ENCODE measurements around the gene HM13.
"Not testable (repeated sequence)": the region's sequence is repeated elsewhere in the genome, so short reads cannot be mapped to it uniquely, and the experiment has no call there.

The HM13 gene

DNA sequence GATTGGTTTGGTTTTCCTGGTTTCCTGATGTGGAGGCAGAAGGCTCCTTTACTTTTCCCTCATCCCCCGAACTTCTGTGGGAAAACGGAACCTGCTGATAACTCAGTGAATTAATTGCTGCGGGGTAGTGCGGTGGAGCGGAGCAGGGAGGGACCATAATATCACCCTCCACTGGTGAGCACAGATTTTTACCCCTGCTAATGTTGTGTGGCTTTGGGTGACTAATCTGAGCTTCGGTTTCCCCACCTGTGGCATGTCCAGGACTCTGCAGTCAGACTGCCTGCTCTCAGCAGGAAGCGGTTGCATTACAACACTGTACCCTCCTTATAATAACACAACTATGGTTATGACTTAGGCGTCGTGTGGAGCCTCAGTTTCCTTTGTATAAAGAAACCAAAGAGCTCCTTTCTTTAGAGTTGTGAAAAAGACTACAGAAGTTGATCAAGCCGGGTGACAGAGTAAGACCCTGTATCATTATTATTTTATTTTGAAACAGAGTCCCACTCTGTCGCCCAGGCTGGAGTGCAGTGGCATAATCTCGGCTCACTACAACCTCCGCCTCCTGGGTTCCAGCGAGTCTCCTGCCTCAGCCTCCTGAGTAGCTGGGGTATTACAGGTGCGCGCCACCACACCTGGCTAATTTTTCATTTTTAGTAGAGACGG, 88.7 kb downstream of the HM13 start:
- Mint-ChIP-seq H3K9me3 (no peaks in the 10 kb centered on the region), H3K4me3 (peak overlapping the region; percentile 33), H3K27ac (no peak overlapping the region), H3K4me1 (peaks cover 33% of the 10 kb centered on the region), H3K27me3 (peaks cover 75% of the 10 kb centered on the region), H3K36me3 (peaks cover 1% of the 10 kb centered on the region)
- peak; percentile 42 for DNase-seq
- CTCF ChIA-PET: interaction anchor here (0.5 to 18.2 kb wide), 5 partner anchors 10 to 121 kb away, joined by 3 to 853 read pairs (median 7); no protein-coding TSS in a partner anchor

DNA sequence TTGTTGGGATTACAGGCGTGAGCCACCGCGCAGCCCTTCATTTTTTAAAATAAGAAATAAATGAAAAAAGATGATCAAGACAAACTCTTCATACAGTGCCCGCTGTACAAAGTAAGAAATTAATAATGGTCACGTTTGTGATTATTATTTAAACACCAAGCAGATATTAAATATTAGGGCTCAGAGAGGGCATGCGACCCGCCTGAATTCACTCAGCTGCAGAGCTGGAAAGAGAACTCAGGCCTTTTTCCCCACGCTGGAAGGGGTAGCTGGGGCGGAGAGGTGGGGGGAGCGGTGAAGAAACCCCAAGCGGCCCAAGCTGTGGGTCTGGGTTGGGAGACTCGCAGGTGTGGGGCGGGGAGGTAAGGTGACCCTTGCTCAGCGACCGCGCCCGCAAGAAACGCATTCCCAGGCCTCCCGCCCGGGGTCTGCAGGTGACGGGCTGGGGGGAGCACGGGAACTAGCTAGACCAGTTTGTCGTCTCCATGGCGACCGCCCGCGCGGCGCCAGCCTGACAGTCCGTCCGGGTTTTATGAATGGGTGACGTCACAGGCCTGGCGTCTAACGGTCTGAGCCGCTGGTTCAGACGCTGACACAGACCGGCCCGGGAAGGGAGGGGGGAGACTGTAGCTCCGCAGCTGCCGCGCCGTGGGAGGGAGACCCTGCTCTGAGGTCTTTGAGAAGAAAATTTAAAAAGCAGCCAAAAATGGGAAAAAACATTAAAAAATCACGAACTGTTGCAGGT, 89.8 kb downstream of the HM13 start:
- H3K27me3 Mint-ChIP-seq: peaks cover 85% of the 10 kb centered on the region
- H3K9me3 Mint-ChIP-seq: no peaks in the 10 kb centered on the region
- peaks cover 1% of the 10 kb centered on the region for H3K36me3 Mint-ChIP-seq

DNA sequence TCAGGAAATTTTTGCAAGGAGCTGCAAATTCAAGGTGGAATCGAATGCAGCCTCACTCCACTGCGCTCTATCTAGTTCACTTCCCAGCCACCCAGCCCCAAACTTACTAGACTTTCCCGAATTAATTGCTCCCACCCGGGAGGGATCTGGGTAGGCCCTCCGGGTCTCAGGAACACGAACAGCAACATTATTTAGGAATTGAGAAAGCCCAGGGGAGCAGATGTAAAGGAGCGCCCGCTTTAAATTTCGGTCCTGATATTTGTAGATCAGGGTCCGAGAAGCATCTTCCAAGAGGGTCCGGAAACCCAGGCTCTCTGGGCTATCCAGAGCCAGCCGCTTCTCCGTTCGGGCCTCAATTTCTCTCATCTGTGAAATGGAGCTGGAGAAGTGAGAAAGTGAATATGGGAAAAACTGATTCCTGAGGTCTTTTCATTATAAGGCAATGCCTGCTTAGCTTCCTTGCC, 90.4 kb downstream of the HM13 start:
- Mint-ChIP-seq H3K4me1 (peaks cover 33% of the 10 kb centered on the region), H3K27ac (peak overlapping the region; percentile 33), H3K9me3 (no peaks in the 10 kb centered on the region), H3K4me3 (peak overlapping the region; percentile 88), H3K36me3 (peaks cover 1% of the 10 kb centered on the region), H3K27me3 (peaks cover 90% of the 10 kb centered on the region)
- CTCF ChIA-PET: interaction anchor here (0.8 to 18.2 kb wide), 4 partner anchors 8 to 116 kb away, joined by 3 to 853 read pairs (median 18); no protein-coding TSS in a partner anchor
- no peak for DNase-seq

More for the DNA sequence above, 89.8 kb downstream of the HM13 start:
- DNase-seq: peak; percentile 86
- Mint-ChIP-seq H3K4me3 (peak overlapping the region; percentile 88), H3K4me1 (peaks cover 33% of the 10 kb centered on the region), H3K27ac (peak overlapping the region; percentile 33)
- CTCF ChIA-PET: interaction anchor here (3.0 to 18.2 kb wide), 2 partner anchors 9 to 38 kb away, joined by 32 to 853 read pairs; no protein-coding TSS in a partner anchor

DNA sequence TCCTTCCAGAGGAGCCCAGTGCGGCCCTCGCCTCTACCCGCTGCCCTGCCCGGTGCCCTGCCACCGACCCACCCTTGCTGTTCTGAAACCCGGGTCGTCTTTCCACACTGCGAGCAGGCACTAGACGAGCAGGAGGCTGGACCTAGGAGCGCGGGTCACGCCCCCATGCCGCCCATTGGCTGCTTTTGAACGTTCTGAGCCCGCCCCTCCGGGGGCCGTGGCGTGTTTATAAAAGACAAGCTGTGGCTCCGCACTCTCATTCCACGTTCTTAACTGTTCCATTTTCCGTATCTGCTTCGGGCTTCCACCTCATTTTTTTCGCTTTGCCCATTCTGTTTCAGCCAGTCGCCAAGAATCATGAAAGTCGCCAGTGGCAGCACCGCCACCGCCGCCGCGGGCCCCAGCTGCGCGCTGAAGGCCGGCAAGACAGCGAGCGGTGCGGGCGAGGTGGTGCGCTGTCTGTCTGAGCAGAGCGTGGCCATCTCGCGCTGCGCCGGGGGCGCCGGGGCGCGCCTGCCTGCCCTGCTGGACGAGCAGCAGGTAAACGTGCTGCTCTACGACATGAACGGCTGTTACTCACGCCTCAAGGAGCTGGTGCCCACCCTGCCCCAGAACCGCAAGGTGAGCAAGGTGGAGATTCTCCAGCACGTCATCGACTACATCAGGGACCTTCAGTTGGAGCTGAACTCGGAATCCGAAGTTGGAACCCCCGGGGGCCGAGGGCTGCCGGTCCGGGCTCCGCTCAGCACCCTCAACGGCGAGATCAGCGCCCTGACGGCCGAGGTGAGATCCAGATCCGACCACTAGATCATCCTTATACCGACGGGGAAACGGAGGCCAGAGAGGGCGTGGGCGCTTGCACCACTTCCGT, 91.0 kb downstream of the HM13 start, which contains the start of gene ID1:
Gene ID1 (plus strand): TSS at position 259 of the 871 bp plus-strand sequence. CDS start 99 bp downstream, at position 358.
- Mint-ChIP-seq H3K27me3 (peaks cover 95% of the 10 kb centered on the region), H3K9me3 (no peaks in the 10 kb centered on the region), H3K4me1 (peaks cover 33% of the 10 kb centered on the region), H3K4me3 (peak within 1 kb of the TSS; percentile 88), H3K36me3 (peaks cover 1% of the 10 kb centered on the region), H3K27ac (peak within 1 kb of the TSS; percentile 33)
- CTCF ChIA-PET: interaction anchor here (0.8 to 18.2 kb wide), 4 partner anchors 8 to 115 kb away, joined by 3 to 853 read pairs (median 18); no protein-coding TSS in a partner anchor
- peak; percentile 94 for DNase-seq

DNA sequence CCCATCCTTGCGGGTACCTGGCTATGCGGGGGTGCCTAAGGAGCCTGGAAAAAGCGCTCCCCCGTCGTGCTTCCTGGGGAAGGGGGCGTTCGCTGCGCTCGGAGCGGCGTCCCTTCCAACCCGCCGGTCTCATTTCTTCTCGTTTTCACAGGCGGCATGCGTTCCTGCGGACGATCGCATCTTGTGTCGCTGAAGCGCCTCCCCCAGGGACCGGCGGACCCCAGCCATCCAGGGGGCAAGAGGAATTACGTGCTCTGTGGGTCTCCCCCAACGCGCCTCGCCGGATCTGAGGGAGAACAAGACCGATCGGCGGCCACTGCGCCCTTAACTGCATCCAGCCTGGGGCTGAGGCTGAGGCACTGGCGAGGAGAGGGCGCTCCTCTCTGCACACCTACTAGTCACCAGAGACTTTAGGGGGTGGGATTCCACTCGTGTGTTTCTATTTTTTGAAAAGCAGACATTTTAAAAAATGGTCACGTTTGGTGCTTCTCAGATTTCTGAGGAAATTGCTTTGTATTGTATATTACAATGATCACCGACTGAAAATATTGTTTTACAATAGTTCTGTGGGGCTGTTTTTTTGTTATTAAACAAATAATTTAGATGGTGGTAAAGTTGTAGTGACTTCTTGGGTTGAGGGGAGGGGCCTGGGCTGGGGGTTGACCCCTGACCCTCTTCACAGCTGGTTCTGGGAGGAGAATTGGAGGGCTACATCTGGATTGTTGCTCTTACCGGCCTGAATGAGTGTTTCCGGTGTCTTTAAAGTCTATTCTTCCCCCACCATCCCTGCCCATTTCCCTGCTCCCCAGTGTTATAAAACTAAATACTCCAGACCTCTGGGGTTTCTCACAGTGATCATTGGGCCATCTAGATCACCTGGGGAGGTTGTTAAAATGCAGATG, 91.9 kb downstream of the HM13 start:
- Mint-ChIP-seq H3K4me3 (peak overlapping the region; percentile 88), H3K9me3 (no peaks in the 10 kb centered on the region), H3K27me3 (peaks cover 95% of the 10 kb centered on the region), H3K27ac (no peak overlapping the region), H3K36me3 (peaks cover 1% of the 10 kb centered on the region), H3K4me1 (peaks cover 36% of the 10 kb centered on the region)
- peak; percentile 41 for DNase-seq
- CTCF ChIA-PET: interaction anchor here (1.2 to 18.2 kb wide), 2 partner anchors 40 to 114 kb away, joined by 4 to 853 read pairs; no protein-coding TSS in a partner anchor

GRCh38 chr20:31606804-31607639, 92.8 kb downstream of the HM13 start:
- no peak for DNase-seq
- Mint-ChIP-seq H3K27me3 (peaks cover 92% of the 10 kb centered on the region), H3K27ac (no peak overlapping the region), H3K4me3 (peak overlapping the region; percentile 88), H3K4me1 (peaks cover 36% of the 10 kb centered on the region), H3K9me3 (no peaks in the 10 kb centered on the region), H3K36me3 (peaks cover 1% of the 10 kb centered on the region)
- CTCF ChIA-PET: interaction anchor here (18.2 kb wide), 1 partner anchor 41 kb away, joined by 853 read pairs; no protein-coding TSS in a partner anchor

- Mint-ChIP-seq H3K27ac (no peak overlapping the region), H3K9me3 (no peaks in the 10 kb centered on the region), H3K27me3 (peaks cover 87% of the 10 kb centered on the region), H3K36me3 (peaks cover 1% of the 10 kb centered on the region), H3K4me1 (peaks cover 33% of the 10 kb centered on the region), H3K4me3 (no peak overlapping the region)
- CTCF ChIA-PET: interaction anchor here (0.9 to 18.2 kb wide), 2 partner anchors 42 to 116 kb away, joined by 3 to 853 read pairs; no protein-coding TSS in a partner anchor
- DNase-seq: no peak
Observed at GRCh38 chr20:31607640-31608250, 93.5 kb downstream of the HM13 start.

GRCh38 chr20:31608251-31608945, 94.2 kb downstream of the HM13 start:
- no peak for DNase-seq

GRCh38 chr20:31612271-31612640, 98.0 kb downstream of the HM13 start:
- not testable (repeated sequence) for H3K4me1 Mint-ChIP-seq, DNase-seq, H3K27ac Mint-ChIP-seq, H3K9me3 Mint-ChIP-seq, H3K4me3 Mint-ChIP-seq, H3K36me3 Mint-ChIP-seq
- CTCF ChIA-PET: interaction anchor here (0.5 to 18.2 kb wide), 32 partner anchors 8 to 153 kb away, joined by 3 to 853 read pairs (median 4); partner anchors contain the start of gene ID1
- H3K27me3 Mint-ChIP-seq: peaks cover 47% of the 10 kb centered on the region

More at GRCh38 chr20:31608251-31608945, 94.2 kb downstream of the HM13 start:
- CTCF ChIA-PET: interaction anchor here (0.9 to 18.2 kb wide), 2 partner anchors 43 to 115 kb away, joined by 3 to 853 read pairs; no protein-coding TSS in a partner anchor
- Mint-ChIP-seq H3K4me3 (no peak overlapping the region), H3K36me3 (no peaks in the 10 kb centered on the region), H3K9me3 (no peaks in the 10 kb centered on the region), H3K27ac (no peak overlapping the region), H3K4me1 (peaks cover 32% of the 10 kb centered on the region), H3K27me3 (peaks cover 85% of the 10 kb centered on the region)

DNA sequence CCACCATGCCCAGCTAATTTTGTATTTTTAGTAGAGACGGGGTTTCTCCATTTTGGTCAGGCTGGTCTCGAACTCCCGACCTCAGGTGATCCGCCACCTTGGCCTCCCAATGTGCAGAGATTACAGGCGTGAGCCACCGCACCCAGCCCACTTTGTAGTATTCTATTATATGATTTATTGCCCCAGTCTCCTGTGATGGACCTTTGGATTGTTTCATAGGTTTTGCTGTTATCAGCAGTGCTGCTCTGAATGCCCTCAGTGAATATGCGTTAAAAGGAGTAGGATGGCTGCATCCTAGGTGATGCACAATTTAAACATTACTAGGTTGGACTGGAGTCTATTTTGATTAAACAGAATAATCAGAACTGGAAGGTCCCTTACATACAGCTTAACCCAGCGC, 101.2 kb downstream of the HM13 start:
- Mint-ChIP-seq H3K27ac (no peak overlapping the region), H3K9me3 (no peaks in the 10 kb centered on the region), H3K4me1 (peaks cover 10% of the 10 kb centered on the region), H3K36me3 (no peaks in the 10 kb centered on the region), H3K27me3 (peaks cover 27% of the 10 kb centered on the region), H3K4me3 (no peak overlapping the region)
- CTCF ChIA-PET: interaction anchor here (0.9 to 18.2 kb wide), 2 partner anchors 22 to 50 kb away, joined by 3 to 853 read pairs; no protein-coding TSS in a partner anchor
- no peak for DNase-seq

- Mint-ChIP-seq H3K9me3 (no peaks in the 10 kb centered on the region), H3K4me3 (no peak overlapping the region), H3K27me3 (peaks cover 23% of the 10 kb centered on the region), H3K4me1 (peaks cover 9% of the 10 kb centered on the region), H3K27ac (no peak overlapping the region), H3K36me3 (no peaks in the 10 kb centered on the region)
- CTCF ChIA-PET: interaction anchor here (1.1 to 18.2 kb wide), 2 partner anchors 16 to 52 kb away, joined by 4 to 853 read pairs; no protein-coding TSS in a partner anchor
- DNase-seq: peak; percentile 35
Observed at GRCh38 chr20:31617432-31618104, 103.3 kb downstream of the HM13 start.
